ENCODE results near the gene VPS13D. TPM values are rescaled to one million over a fixed set of nuclear protein-coding genes. Genes with fewer than 3 reads are reported as not detected.

The VPS13D gene
- total and polyA plus RNA-seq, 4 donors: 10.2 to 68.3 (median 12.6) TPM

DNA sequence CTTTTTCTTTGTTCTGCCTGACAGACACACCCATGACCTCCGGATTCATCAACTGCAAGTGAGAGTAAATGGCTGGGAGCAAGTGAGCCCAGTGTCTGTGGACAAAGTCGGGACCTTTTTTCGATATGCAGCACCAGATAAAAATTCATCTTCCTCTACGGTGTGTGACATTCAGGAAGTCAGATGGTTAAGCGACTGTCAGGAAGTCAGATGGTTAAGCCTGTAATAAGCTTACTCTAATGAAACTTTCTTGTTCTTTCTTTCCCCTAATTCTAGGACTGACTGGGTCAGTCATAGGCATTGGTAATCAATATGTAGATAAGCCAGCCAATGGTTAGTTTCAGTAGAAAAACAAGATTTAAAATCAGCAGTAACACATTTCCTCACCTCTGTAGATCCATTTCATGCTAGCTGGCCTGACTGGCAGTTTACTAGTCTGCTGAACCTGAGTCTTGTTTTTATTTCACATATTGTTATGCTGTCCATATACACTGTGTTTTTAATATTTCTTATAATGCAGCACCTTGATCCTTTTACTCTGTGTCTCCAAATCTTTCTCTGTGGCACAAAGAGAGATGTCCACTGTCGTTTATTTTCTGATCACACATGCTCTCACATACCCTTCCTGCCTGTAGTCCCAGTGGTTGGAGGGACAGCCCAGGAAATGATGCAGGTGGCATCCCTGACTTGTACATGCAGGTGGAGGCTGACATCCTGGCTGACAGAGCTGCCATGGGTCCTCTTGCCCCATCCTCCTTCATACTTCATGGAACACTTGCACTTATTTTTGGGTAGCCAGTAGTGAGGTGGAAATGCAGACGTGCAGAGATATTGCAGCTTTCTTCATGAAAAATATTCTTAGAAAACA lies 115.8 kb downstream of the VPS13D start:
- Histone ChIP-seq H3K27ac (ENCODE audit: low read depth in 1 of 2, low read length in 2 of 2) (peak overlapping the region; percentile 21), H3K27me3 (ENCODE audit: control insufficient read depth in 4 of 4, insufficient read depth in 4 of 4, low read length in 3 of 4) (no peaks in the 10 kb centered on the region), H3K4me1 (ENCODE audit: control insufficient read depth in 4 of 4, insufficient read depth in 4 of 4, low read length in 3 of 4) (peaks cover 2 to 24% (median 12%) of the 10 kb centered on the region in 4 donors), H3K4me3 (ENCODE audit: low read depth in 1 of 3, low read length in 3 of 3) (no peak overlapping the region), H3K9me3 (ENCODE audit: control insufficient read depth in 4 of 4, low read length in 3 of 4) (no peaks in the 10 kb centered on the region), H3K36me3 (ENCODE audit: control insufficient read depth in 4 of 4, insufficient read depth in 3 of 4, low read depth in 1 of 4, low read length in 3 of 4) (peaks cover 7 to 26% (median 24%) of the 10 kb centered on the region in 4 donors), H3K9ac (ENCODE audit: low read depth in 1 of 2, low read length in 2 of 2) (no peak overlapping the region)
- DNase-seq (ENCODE audit: low spot score): no peak
- WGBS: 60% methylated on average over 7 of the region's 7 CpGs
- no peak for TF ChIP-seq EGR1 (IDR thresholded peaks at IDR 0.05; ENCODE audit: low read depth in 2 of 2)
- TF ChIP-seq NR2F2 (IDR thresholded peaks at IDR 0.05): no peak
- no peak for TF ChIP-seq HNF4G (IDR thresholded peaks at IDR 0.05)

- Histone ChIP-seq H3K36me3 (ENCODE audit: control insufficient read depth in 4 of 4, insufficient read depth in 3 of 4, low read depth in 1 of 4, low read length in 3 of 4) (peaks cover 7 to 29% (median 25%) of the 10 kb centered on the region in 4 donors), H3K4me1 (ENCODE audit: control insufficient read depth in 4 of 4, insufficient read depth in 4 of 4, low read length in 3 of 4) (peaks cover 2 to 24% (median 12%) of the 10 kb centered on the region in 4 donors), H3K4me3 (ENCODE audit: low read depth in 1 of 3, low read length in 3 of 3) (no peak overlapping the region), H3K9ac (ENCODE audit: low read depth in 1 of 2, low read length in 2 of 2) (no peak overlapping the region), H3K9me3 (ENCODE audit: control insufficient read depth in 4 of 4, low read length in 3 of 4) (no peaks in the 10 kb centered on the region), H3K27me3 (ENCODE audit: control insufficient read depth in 4 of 4, insufficient read depth in 4 of 4, low read length in 3 of 4) (no peaks in the 10 kb centered on the region), H3K27ac (ENCODE audit: low read depth in 1 of 2, low read length in 2 of 2) (peak overlapping the region; percentile 48 to 57)
- TF ChIP-seq RXRA (IDR thresholded peaks at IDR 0.05) (peak; percentile 41 to 71), RAD21 (IDR thresholded peaks at IDR 0.05) (peak; percentile 30), GABPA (IDR thresholded peaks at IDR 0.05 in 1 of 2, conservative IDR thresholded peaks at IDR 0.05 in 1 of 2) (no peak), ATF3 (IDR thresholded peaks at IDR 0.05) (no peak), NR2F2 (IDR thresholded peaks at IDR 0.05) (no peak), FOXA1 (IDR thresholded peaks at IDR 0.05) (peak; percentile 59), HNF4A (conservative IDR thresholded peaks at IDR 0.05) (peak; percentile 96), JUND (IDR thresholded peaks at IDR 0.05) (peak in 1 of 2 donors; percentile 38), HNF4G (IDR thresholded peaks at IDR 0.05) (peak; percentile 75), SP1 (IDR thresholded peaks at IDR 0.05) (peak; percentile 68), EGR1 (IDR thresholded peaks at IDR 0.05; ENCODE audit: low read depth in 2 of 2) (peak in 1 of 2 donors; percentile 9), FOXA2 (IDR thresholded peaks at IDR 0.05) (peak; percentile 77), YY1 (IDR thresholded peaks at IDR 0.05) (no peak), CTCF (IDR thresholded peaks at IDR 0.05; ENCODE audit: low read depth, low read length, missing input control) (no peak), TAF1 (conservative IDR thresholded peaks at IDR 0.05) (no peak)
- TF ChIP-seq, protein P1, sequence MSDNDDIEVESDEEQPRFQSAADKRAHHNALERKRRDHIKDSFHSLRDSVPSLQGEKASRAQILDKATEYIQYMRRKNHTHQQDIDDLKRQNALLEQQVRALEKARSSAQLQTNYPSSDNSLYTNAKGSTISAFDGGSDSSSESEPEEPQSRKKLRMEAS (IDR thresholded peaks at IDR 0.05): peak; percentile 30
- TF ChIP-seq, protein P2, sequence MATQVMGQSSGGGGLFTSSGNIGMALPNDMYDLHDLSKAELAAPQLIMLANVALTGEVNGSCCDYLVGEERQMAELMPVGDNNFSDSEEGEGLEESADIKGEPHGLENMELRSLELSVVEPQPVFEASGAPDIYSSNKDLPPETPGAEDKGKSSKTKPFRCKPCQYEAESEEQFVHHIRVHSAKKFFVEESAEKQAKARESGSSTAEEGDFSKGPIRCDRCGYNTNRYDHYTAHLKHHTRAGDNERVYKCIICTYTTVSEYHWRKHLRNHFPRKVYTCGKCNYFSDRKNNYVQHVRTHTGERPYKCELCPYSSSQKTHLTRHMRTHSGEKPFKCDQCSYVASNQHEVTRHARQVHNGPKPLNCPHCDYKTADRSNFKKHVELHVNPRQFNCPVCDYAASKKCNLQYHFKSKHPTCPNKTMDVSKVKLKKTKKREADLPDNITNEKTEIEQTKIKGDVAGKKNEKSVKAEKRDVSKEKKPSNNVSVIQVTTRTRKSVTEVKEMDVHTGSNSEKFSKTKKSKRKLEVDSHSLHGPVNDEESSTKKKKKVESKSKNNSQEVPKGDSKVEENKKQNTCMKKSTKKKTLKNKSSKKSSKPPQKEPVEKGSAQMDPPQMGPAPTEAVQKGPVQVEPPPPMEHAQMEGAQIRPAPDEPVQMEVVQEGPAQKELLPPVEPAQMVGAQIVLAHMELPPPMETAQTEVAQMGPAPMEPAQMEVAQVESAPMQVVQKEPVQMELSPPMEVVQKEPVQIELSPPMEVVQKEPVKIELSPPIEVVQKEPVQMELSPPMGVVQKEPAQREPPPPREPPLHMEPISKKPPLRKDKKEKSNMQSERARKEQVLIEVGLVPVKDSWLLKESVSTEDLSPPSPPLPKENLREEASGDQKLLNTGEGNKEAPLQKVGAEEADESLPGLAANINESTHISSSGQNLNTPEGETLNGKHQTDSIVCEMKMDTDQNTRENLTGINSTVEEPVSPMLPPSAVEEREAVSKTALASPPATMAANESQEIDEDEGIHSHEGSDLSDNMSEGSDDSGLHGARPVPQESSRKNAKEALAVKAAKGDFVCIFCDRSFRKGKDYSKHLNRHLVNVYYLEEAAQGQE (IDR thresholded peaks at IDR 0.05): peak; percentile 16
- TF ChIP-seq, protein P3, sequence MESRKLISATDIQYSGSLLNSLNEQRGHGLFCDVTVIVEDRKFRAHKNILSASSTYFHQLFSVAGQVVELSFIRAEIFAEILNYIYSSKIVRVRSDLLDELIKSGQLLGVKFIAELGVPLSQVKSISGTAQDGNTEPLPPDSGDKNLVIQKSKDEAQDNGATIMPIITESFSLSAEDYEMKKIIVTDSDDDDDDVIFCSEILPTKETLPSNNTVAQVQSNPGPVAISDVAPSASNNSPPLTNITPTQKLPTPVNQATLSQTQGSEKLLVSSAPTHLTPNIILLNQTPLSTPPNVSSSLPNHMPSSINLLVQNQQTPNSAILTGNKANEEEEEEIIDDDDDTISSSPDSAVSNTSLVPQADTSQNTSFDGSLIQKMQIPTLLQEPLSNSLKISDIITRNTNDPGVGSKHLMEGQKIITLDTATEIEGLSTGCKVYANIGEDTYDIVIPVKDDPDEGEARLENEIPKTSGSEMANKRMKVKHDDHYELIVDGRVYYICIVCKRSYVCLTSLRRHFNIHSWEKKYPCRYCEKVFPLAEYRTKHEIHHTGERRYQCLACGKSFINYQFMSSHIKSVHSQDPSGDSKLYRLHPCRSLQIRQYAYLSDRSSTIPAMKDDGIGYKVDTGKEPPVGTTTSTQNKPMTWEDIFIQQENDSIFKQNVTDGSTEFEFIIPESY (IDR thresholded peaks at IDR 0.05): no peak
- DNase-seq (ENCODE audit: low spot score): no peak
- 48% methylated on average over 5 of the region's 5 CpGs for WGBS
Measured at GRCh38 chr1:12346483-12347151, 116.8 kb downstream of the VPS13D start.

All from liver (tissue), 9 donors.